RWPE1 (cell line): ENCODE results near the gene INS.
"Not testable (repeated sequence)": the region's sequence is repeated elsewhere in the genome, so short reads cannot be mapped to it uniquely, and the experiment has no call there.

ENCODE experiments used
- CTCF ChIA-PET: fragments of 350-600 bp; sonication (Branson Sonifier 250); formaldehyde crosslinking; extraction: SDS; loops from one replicate; lab custom pipeline; 2021; lab: Yijun Ruan, JAX
- POLR2A ChIA-PET: fragments of 400-600 bp; formaldehyde crosslinking; extraction: SDS; loops from one replicate; lab custom pipeline; 2020; ENCODE audit warnings: antibody characterized with exemption; ENCODE audit not compliant: low non-redundant PET; lab: Yijun Ruan, JAX
- DNase-seq: peaks from one replicate; pipeline ENCODE4 v3.0.0; 2012; ENCODE audit warnings: low spot score
- H3K27ac ChIP-seq: fragments of 450-650 bp; 2 replicates; pipeline ENCODE4 v1.5.1; 2017
- TF ChIP-seq, protein P1 (sequence below): fragments of 450-650 bp; conservative IDR thresholded peaks from 2 replicates; pipeline ENCODE4 v1.5.1; 2017; ENCODE audit warnings: low read depth, mild to moderate bottlenecking

Gene INS

DNA sequence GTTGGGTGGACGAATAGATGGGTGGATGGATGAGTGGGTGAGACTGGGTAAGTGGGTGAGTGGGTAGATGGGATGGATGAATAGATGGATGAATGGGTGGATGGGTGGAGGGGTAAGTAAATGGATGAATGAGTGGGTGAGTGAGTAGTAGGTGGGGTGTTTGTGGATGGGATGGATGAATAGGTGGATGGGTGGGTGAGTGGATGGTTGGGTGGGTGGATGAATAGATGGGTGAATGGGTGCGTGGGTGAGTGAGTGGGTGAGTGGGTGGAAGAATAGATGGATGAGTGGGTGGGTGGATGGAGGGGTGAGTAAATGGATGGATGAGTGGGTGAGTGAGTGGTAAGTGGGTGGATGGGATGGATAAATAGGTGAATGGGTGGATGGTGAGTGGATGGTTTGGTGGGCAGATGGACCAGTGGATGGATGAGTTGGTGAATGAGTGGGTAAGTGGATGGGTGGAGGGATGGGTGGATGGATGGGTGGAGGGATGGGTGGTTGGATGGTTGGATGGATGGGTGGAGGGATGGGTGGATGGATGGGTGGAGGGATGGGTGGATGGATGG is 34.4 kb downstream of the INS start:
- no peak for DNase-seq
- H3K27ac ChIP-seq = no peak overlapping the region
- TF ChIP-seq, protein P1, sequence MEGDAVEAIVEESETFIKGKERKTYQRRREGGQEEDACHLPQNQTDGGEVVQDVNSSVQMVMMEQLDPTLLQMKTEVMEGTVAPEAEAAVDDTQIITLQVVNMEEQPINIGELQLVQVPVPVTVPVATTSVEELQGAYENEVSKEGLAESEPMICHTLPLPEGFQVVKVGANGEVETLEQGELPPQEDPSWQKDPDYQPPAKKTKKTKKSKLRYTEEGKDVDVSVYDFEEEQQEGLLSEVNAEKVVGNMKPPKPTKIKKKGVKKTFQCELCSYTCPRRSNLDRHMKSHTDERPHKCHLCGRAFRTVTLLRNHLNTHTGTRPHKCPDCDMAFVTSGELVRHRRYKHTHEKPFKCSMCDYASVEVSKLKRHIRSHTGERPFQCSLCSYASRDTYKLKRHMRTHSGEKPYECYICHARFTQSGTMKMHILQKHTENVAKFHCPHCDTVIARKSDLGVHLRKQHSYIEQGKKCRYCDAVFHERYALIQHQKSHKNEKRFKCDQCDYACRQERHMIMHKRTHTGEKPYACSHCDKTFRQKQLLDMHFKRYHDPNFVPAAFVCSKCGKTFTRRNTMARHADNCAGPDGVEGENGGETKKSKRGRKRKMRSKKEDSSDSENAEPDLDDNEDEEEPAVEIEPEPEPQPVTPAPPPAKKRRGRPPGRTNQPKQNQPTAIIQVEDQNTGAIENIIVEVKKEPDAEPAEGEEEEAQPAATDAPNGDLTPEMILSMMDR = no peak
- POLR2A ChIA-PET = no interaction called here
- CTCF ChIA-PET = no interaction called here

DNA sequence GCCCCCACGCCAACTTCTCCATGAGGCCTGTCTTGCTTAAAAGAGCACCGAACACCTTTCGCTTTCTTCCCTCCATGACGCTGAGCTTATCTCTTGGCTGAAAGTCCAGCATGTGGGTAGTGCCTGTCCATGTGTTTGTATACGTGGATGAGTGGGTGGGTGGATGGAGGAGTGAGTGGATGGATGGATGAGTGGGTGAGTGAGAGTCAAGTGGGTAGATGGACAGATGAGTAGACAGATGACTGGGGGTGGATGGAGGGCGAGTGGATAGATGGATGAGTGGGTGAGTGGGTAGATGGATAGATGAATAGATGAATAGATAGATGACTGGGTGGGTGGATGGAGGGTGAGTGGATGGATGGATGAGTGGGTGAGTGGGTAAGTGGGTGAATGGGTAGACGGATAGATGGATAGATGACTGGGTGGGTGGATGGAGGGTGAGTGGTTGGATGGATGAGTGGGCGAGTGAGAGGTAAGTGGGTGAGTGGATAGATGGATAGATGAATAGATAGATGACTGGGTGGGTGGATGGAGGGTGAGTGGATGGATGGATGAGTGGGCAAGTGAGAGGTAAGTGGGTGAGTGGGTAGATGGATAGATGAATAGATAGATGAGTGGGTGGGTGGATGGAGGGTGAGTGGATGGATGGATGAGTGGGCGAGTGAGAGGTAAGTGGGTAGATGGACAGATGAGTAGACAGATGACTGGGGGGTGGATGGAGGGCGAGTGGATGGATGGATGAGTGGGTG is 36.1 kb downstream of the INS start:
- H3K27ac ChIP-seq, CTCF ChIA-PET, POLR2A ChIA-PET, DNase-seq: not testable (repeated sequence)

DNA sequence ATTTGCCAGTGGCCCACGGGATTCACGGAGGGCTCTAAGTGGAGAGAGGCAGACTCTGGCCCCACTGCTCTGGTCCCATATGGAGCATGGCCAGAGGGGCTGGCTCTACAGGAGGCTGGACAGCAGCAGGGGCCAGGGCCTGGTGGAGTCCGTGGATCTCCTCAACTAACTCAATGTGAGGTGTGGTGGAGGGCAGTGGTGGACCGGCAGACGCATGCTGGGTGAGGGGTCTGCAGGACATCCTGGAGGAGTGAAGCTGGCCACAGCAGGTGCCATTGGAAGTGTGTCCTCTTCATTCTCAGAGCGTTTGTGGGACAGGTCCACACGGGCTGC is 37.4 kb downstream of the INS start:
- no peak overlapping the region for H3K27ac ChIP-seq
- no peak for DNase-seq
- ChIA-PET CTCF (interaction anchor here (0.6 kb wide), 1 partner anchor 24 kb away, joined by 3 read pairs; no protein-coding TSS in a partner anchor), POLR2A (no interaction called here)
- TF ChIP-seq, protein P1 = no peak

DNA sequence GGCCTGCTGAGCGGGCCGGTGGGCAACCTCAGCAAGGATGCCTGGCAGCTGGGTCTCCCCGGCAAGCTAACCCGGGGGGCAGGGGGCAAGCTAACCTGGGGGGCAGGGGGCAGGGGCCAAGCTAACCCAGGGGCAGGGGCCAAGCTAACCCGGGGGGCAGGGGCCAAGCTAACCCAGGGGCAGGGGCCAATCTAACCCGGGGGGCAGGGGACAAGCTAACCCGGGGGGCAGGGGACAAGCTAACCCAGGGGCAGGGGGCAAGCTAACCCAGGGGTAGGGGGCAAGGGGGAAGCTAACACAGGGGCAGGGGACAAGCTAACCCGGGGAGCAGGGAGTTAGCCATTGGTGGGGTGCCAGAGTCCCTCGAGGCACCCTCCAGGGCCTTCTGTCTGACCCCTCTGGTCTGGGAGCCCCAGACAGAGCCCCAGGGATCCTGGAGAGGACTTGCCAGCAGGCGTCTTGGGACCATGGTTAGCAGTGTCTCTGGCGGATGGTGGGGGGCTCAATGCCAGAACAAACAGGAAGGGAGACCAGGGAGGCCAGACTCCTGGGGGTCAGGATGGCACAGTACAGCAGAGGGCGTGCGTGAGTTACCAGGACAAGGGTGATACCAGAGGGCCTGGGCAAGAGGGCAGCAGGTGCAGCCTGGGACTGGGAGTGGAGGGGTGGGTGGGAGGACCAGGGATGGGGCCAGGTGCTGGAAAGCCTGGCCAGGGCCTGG is 37.9 kb downstream of the INS start:
- TF ChIP-seq, protein P1 = no peak
- ChIA-PET POLR2A (no interaction called here), CTCF (no interaction called here)
- H3K27ac ChIP-seq = no peak overlapping the region
- no peak for DNase-seq

DNA sequence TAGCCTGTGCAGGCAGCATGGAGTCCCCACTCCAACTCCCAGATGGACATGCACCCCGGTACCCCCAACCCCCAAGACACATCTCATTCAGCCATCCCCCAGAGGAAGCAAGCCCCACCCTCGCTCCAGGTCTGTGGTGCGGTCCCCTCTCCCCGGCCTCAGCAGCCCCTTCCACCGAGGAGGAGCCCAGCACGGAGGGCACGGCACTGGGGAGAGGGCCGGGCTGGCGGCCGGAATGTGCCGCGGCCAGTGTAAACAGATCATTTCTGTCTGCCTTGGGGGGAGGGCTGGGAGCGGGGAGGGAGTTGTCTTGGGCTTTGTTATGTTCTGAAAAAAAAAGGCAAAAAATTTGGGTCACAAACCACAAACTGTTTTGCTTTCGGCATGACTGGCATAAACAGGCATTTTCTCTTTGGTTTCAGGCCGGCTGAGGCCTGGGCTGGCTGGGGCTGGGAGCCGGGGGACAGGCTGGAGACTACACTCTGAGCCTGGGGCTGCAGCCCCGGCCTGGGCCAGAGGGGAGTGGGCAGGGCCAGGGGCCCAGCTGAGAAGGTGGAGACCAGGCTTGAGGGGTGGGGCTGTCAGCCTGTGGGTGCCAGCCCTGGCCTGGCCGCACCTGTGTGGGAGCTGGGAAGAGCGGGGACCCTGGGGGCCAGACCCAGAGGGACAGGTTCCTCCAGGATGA is 38.6 kb downstream of the INS start:
- no peak for DNase-seq
- ChIA-PET CTCF (interaction anchor here (0.6 kb wide), 1 partner anchor 86 kb away, joined by 3 read pairs; no protein-coding TSS in a partner anchor), POLR2A (no interaction called here)
- no peak overlapping the region for H3K27ac ChIP-seq
- TF ChIP-seq, protein P1 = no peak

DNA sequence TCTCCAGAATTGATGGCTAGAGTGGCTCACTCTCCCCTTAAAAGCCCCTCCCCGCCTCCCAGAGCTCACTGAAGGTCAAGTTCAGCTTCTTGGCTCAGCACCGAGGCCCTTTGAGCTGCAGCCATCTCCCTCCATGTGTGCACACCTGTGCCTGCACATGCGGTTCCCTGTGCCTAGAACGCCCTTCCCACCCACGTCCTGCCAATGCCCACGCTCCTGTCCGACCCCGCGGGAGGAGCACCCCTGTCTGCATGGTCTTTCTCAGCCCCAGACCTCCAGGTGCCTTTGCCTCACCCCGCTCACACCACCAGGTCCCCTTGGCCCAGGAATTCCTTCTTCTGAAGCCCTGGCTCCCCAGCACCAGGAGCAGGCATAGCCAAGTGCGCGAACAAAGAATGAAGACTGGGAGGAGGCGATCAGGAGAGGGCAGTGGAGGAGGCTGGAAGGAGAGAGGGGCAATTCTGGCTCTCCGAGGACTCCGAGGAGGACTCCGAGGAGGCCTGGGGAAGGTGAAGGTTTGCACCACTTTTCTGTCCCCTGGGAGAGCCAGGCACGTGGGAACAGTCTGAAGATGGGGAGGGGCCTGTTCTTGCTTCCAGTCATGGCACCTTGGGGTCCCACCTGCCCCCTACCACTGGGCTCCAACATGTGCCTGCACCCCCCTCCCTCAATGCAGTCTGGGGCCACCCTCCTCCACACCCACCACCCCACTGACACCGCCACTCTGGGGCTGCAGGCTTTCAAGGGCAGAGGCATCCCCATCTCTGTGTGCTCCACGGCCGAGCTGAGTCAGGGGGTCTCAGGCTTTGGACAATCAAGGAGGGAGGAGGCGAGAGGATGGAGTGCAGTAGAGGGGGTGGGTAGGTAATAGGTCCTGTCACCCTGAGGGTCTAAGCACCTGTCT is 39.5 kb downstream of the INS start:
- ChIA-PET POLR2A (no interaction called here), CTCF (interaction anchor here (0.7 to 1.0 kb wide), 2 partner anchors 30 to 85 kb away, joined by 4 read pairs; no protein-coding TSS in a partner anchor)
- no peak overlapping the region for H3K27ac ChIP-seq
- DNase-seq = no peak
- TF ChIP-seq, protein P1 = no peak
